ENCODE data around the gene ROBO2. TPM values are rescaled to one million over a fixed set of nuclear protein-coding genes. Genes with fewer than 3 reads are reported as not detected.

Gene ROBO2
- total and polyA plus RNA-seq, 12 donors = 0.04 to 3.5 (median 0.34) TPM; not detected in 3

DNA sequence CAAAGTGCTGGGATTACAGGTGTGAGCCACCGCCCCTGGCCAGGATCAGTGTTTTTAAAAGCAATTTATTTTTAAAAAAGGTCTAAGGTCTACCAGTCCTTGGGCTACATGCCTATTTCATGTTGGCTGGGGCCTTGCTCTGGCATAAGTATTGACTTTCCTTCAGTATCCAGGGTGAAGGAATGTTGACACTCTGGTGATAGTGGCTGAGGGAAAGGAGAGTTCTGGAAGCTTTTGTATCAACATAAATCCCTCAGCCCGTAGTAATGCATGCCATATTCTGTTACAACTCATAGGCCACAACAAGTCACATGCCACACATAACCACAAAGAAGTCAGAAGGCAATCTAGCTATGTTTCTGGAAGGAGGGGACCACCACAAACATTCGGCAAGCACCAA lies 273.9 kb downstream of the ROBO2 start:
- intact Hi-C loops (cut with DNase I) = no loop called here

DNA sequence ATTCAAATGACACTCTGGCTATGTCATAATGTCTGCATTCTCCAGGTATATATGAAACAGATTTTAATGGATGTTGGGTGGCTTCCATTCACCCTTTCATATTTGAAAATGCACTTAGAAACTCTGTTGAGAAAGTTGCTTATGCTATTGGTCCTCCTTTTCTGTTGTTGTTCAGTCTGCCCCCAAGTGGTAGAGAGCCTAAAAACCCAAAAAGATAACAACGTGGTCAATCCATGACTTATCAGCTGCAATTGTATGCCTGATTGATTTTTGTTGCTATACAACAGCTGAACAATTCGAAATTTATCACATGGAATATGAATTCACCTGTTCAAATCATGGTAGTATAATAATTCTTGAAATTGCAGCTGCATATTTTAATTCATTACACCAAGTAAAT lies 279.8 kb downstream of the ROBO2 start:
- H3K4me1 ChIP-seq = no peaks in the 10 kb centered on the region
- H3K36me3 ChIP-seq = no peaks in the 10 kb centered on the region
- WGBS, 2 donors = 52 to 54% methylated on average over 2 of the region's 2 CpGs
- H3K27me3 ChIP-seq = no peaks in the 10 kb centered on the region
- TF ChIP-seq, protein P1, sequence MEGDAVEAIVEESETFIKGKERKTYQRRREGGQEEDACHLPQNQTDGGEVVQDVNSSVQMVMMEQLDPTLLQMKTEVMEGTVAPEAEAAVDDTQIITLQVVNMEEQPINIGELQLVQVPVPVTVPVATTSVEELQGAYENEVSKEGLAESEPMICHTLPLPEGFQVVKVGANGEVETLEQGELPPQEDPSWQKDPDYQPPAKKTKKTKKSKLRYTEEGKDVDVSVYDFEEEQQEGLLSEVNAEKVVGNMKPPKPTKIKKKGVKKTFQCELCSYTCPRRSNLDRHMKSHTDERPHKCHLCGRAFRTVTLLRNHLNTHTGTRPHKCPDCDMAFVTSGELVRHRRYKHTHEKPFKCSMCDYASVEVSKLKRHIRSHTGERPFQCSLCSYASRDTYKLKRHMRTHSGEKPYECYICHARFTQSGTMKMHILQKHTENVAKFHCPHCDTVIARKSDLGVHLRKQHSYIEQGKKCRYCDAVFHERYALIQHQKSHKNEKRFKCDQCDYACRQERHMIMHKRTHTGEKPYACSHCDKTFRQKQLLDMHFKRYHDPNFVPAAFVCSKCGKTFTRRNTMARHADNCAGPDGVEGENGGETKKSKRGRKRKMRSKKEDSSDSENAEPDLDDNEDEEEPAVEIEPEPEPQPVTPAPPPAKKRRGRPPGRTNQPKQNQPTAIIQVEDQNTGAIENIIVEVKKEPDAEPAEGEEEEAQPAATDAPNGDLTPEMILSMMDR (IDR thresholded peaks at IDR 0.05) = peak in 2 of 9 donors; percentile 6 to 15
- no peak for DNase-seq
- no peak overlapping the region for H3K4me3 ChIP-seq
- no peak for ATAC-seq
- intact Hi-C loops (cut with DNase I) = no loop called here
- H3K27ac ChIP-seq = no peak overlapping the region
- no peaks in the 10 kb centered on the region for H3K9me3 ChIP-seq

More for the DNA sequence above, 273.9 kb downstream of the ROBO2 start:
- TF ChIP-seq, protein P1 (IDR thresholded peaks at IDR 0.05) = no peak
- no peak overlapping the region for H3K4me3 ChIP-seq
- DNase-seq (no peak), ATAC-seq (no peak)
- WGBS, 2 donors = 80 to 82% methylated on average over 3 of the region's 3 CpGs
- no peaks in the 10 kb centered on the region for H3K27me3 ChIP-seq
- H3K36me3 ChIP-seq = no peaks in the 10 kb centered on the region
- no peaks in the 10 kb centered on the region for H3K4me1 ChIP-seq
- no peaks in the 10 kb centered on the region for H3K9me3 ChIP-seq
- H3K27ac ChIP-seq = no peak overlapping the region

DNA sequence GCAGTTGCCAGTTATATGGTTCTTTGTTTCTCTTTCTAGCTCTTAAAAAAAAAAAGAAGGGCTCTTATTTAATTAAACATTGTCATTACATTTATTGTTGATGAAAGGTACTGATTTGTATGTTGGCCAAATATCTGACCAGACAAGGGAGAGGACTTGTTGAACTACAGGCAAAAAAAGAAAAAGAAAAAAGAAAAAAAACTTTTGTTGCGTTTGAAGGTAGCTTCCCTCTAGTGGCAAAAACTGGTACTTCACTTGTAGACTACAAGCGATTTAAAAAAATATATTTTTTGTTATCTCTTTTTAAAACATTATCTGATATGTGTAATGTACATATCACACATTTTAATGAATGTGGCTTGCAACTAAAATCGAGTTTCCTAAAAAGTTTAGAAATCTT lies 280.6 kb downstream of the ROBO2 start:
- TF ChIP-seq, protein P1 (IDR thresholded peaks at IDR 0.05) = peak; percentile 49 to 74 (median 61)
- intact Hi-C loops (cut with DNase I) = no loop called here
- H3K27ac ChIP-seq = no peak overlapping the region
- ATAC-seq = no peak
- H3K4me3 ChIP-seq = no peak overlapping the region
- DNase-seq = no peak
- no peaks in the 10 kb centered on the region for H3K4me1 ChIP-seq
- no peaks in the 10 kb centered on the region for H3K27me3 ChIP-seq
- H3K9me3 ChIP-seq = no peaks in the 10 kb centered on the region
- WGBS, 2 donors = 18 to 36% methylated on average over 3 of the region's 3 CpGs
- no peaks in the 10 kb centered on the region for H3K36me3 ChIP-seq

DNA sequence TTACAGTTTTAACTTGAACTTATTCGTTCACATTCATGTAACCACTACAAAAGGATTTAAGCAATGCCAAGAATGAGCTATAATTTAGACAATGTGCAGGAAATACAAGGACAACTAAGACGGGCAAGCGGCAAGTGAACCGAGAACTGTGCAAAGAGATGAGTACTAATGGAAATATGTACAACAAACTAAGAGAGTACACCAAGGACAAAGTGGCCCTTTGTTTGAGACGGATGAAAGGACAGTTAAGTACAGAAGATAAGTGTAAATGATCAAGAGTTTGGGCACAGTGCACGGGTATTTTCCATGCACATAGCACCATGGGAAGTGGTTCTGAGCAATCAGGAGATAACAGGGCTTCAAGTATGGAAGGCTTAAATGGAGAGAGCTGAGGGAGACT lies 281.7 kb downstream of the ROBO2 start:
- TF ChIP-seq, protein P1 (IDR thresholded peaks at IDR 0.05) = no peak
- H3K36me3 ChIP-seq = no peaks in the 10 kb centered on the region
- H3K27ac ChIP-seq = no peak overlapping the region
- H3K9me3 ChIP-seq = no peaks in the 10 kb centered on the region
- no peaks in the 10 kb centered on the region for H3K4me1 ChIP-seq
- no peak overlapping the region for H3K4me3 ChIP-seq
- ATAC-seq = no peak
- DNase-seq = no peak
- intact Hi-C loops (cut with DNase I) = no loop called here
- 49 to 53% methylated on average over 6 of the region's 6 CpGs for WGBS, 2 donors
- no peaks in the 10 kb centered on the region for H3K27me3 ChIP-seq
